DND-41 (cell line): ENCODE measurements around the gene ARPIN.

Source experiments
- ATAC-seq: fragments of 200-7000 bp; cut with Tn5 transposase; 3 replicates; pipeline ENCODE4 v1.9.1; 2021; ENCODE audit warnings: low read depth; ENCODE audit not compliant: insufficient read depth
- DNase-seq: peaks from one replicate; pipeline ENCODE4 v3.0.0-alpha.2; 2020
- H2AFZ ChIP-seq: 2 replicates; pipeline ENCODE4 v1.6.0; 2012; ENCODE audit warnings: low read depth, low read length
- H3K27ac ChIP-seq: 2 replicates; pipeline ENCODE4 v1.5.1; 2012; ENCODE audit warnings: low read length, inconsistent platforms
- H3K27me3 ChIP-seq: fragments of 200-600 bp; sonication (generic); 2 replicates; pipeline ENCODE4 v1.6.0; 2012; ENCODE audit warnings: low read length, mild to moderate bottlenecking, inconsistent platforms; ENCODE audit not compliant: insufficient read depth, poor library complexity
- H3K36me3 ChIP-seq: 2 replicates; pipeline ENCODE4 v1.5.1; 2012; ENCODE audit warnings: low read length, inconsistent platforms; ENCODE audit not compliant: insufficient read depth
- H3K4me1 ChIP-seq: 2 replicates; pipeline ENCODE4 v1.5.1; 2012; ENCODE audit warnings: mild to moderate bottlenecking, low read length; ENCODE audit not compliant: insufficient read depth
- H3K4me2 ChIP-seq: 2 replicates; pipeline ENCODE4 v1.6.0; 2012; ENCODE audit warnings: mild to moderate bottlenecking, moderate library complexity, low read length, inconsistent platforms; ENCODE audit not compliant: insufficient read depth
- H3K4me3 ChIP-seq, 2 experiments: fragments of 200-600 bp in 1 of 2; shearing (Covaris generic) in 1 of 2; 2 replicates each; pipeline ENCODE4 v1.5.1; 2012 to 2016; ENCODE audit warnings: inconsistent platforms in 2 of 2, low read length in 2 of 2, mild to moderate bottlenecking in 2 of 2, low read depth in 1 of 2, moderate library complexity in 1 of 2
- H3K79me2 ChIP-seq: 2 replicates; pipeline ENCODE4 v1.6.0; 2012; ENCODE audit warnings: low read length, inconsistent platforms; ENCODE audit not compliant: insufficient read depth
- H3K9ac ChIP-seq: 2 replicates; pipeline ENCODE4 v1.6.0; 2012; ENCODE audit warnings: low read depth, mild to moderate bottlenecking, inconsistent platforms, low read length, moderate library complexity
- H3K9me3 ChIP-seq: 2 replicates; pipeline ENCODE4 v1.5.1; 2012; ENCODE audit warnings: low read length, moderate library complexity, mild to moderate bottlenecking, inconsistent platforms; ENCODE audit not compliant: insufficient read depth, severe bottlenecking
- H4K20me1 ChIP-seq: 2 replicates; pipeline ENCODE4 v1.6.0; 2012; ENCODE audit warnings: low read length; ENCODE audit not compliant: insufficient read depth
- EZH2 ChIP-seq: IDR thresholded peaks from 3 replicates; pipeline ENCODE4 v1.6.1; 2012; ENCODE audit warnings: borderline replicate concordance, low read depth, mild to moderate bottlenecking, moderate library complexity, low read length, inconsistent platforms; ENCODE audit not compliant: severe bottlenecking
- TF ChIP-seq, protein P1 (sequence below): IDR thresholded peaks from 2 replicates; pipeline ENCODE4 v1.5.1; 2012; ENCODE audit warnings: borderline replicate concordance, low read length, moderate library complexity, mild to moderate bottlenecking; ENCODE audit not compliant: poor library complexity, severe bottlenecking; ENCODE audit errors: extremely low read depth

ARPIN gene

DNA sequence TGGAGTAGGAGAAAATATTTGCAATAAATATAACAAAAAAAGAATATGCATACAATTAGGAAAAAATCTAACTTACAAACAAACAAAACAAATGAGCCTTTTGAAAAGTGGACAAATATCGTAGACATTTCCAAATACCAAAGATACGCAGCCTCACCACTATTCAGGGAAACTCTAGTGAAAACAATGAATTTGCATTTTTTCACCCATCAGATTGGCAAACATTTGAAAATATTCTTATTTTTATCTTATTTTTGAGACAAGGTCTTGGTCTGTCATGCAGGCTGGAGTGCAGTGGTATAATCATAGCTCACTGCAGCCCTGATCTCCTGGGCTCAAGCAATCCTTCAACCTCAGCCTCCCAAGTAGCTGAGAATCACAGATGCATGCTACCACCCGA lies 34.4 kb downstream of the ARPIN start:
- H3K27ac ChIP-seq: no peak overlapping the region
- H2AFZ ChIP-seq: no peak overlapping the region
- no peaks in the 10 kb centered on the region for H4K20me1 ChIP-seq
- no peak overlapping the region for H3K4me2 ChIP-seq
- TF ChIP-seq EZH2: no peak
- TF ChIP-seq, protein P1, sequence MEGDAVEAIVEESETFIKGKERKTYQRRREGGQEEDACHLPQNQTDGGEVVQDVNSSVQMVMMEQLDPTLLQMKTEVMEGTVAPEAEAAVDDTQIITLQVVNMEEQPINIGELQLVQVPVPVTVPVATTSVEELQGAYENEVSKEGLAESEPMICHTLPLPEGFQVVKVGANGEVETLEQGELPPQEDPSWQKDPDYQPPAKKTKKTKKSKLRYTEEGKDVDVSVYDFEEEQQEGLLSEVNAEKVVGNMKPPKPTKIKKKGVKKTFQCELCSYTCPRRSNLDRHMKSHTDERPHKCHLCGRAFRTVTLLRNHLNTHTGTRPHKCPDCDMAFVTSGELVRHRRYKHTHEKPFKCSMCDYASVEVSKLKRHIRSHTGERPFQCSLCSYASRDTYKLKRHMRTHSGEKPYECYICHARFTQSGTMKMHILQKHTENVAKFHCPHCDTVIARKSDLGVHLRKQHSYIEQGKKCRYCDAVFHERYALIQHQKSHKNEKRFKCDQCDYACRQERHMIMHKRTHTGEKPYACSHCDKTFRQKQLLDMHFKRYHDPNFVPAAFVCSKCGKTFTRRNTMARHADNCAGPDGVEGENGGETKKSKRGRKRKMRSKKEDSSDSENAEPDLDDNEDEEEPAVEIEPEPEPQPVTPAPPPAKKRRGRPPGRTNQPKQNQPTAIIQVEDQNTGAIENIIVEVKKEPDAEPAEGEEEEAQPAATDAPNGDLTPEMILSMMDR: no peak
- H3K27me3 ChIP-seq: no peaks in the 10 kb centered on the region
- peaks cover 10% of the 10 kb centered on the region; the same call in 1 of the 2 replicates for H3K4me1 ChIP-seq
- no peaks in the 10 kb centered on the region for H3K79me2 ChIP-seq
- H3K9ac ChIP-seq: no peak overlapping the region
- ATAC-seq: no peak
- H3K9me3 ChIP-seq: no peaks in the 10 kb centered on the region
- H3K4me3 ChIP-seq: no peak overlapping the region
- DNase-seq: no peak
- H3K36me3 ChIP-seq: peaks cover 24% of the 10 kb centered on the region; the same call in 1 of the 2 replicates

DNA sequence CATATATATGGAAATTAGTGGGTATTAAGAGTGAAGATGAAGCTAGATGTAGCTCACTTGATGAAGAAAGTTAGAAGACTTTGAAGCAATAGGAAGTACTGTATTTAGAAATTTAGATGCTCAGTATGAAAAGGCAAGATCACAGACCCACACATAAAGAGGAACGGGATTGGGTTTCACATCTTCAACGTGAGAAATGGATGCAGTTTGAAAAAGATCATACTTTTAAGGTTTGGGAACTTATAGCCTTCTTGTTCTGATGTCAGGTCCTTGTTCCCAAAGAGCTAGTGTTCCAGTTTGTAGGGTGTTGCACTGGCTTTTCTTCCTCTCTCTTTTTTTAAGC lies 35.7 kb downstream of the ARPIN start:
- no peaks in the 10 kb centered on the region for H3K79me2 ChIP-seq
- H3K4me2 ChIP-seq: no peak overlapping the region
- no peak overlapping the region for H2AFZ ChIP-seq
- H3K4me1 ChIP-seq: peaks cover 10% of the 10 kb centered on the region; the same call in 1 of the 2 replicates
- TF ChIP-seq, protein P1: no peak
- TF ChIP-seq EZH2: no peak
- peaks cover 29% of the 10 kb centered on the region for H3K36me3 ChIP-seq
- ATAC-seq (no peak), DNase-seq (no peak)
- no peaks in the 10 kb centered on the region for H3K9me3 ChIP-seq
- no peak overlapping the region for H3K4me3 ChIP-seq
- no peaks in the 10 kb centered on the region for H4K20me1 ChIP-seq
- H3K9ac ChIP-seq: no peak overlapping the region
- H3K27ac ChIP-seq: no peak overlapping the region
- no peaks in the 10 kb centered on the region for H3K27me3 ChIP-seq

DNA sequence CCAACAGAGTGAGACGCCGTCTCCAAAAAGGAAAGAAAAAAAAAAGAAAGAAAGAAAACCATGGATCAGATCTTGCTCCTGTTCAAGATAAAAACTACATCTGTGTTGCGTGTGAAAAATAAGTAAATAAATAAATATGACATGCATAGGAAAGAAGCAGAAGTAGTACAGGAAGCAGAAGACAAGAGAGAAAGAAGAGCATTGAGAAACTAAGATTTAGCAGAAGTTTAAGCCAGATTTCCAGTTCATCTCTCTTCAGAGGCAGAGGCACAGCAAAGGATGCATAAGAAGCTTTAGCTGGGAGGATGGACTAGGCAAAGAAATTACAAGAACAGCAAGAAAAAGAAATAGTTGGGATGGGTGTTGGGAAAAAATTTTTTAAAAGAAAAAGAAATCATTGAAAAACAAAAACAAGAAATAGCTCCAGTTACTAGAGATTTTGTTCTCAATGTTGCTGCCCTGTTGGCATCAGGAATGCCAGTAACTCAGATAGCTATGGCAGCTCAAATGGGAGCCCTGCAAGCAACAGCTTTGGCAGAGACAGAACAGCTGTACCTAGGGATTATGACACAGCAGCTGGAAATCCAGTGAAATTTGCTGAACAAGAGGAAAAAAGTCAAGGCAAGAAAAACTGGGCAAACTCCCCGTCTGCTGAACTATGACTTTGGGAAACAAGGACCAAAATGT lies 36.2 kb downstream of the ARPIN start:
- no peak overlapping the region for H3K4me2 ChIP-seq
- peaks cover 32% of the 10 kb centered on the region for H3K36me3 ChIP-seq
- H2AFZ ChIP-seq: no peak overlapping the region
- no peaks in the 10 kb centered on the region for H4K20me1 ChIP-seq
- no peak overlapping the region for H3K9ac ChIP-seq
- TF ChIP-seq, protein P1: no peak
- TF ChIP-seq EZH2: no peak
- H3K4me3 ChIP-seq: no peak overlapping the region
- H3K9me3 ChIP-seq: no peaks in the 10 kb centered on the region
- H3K4me1 ChIP-seq: peaks cover 10% of the 10 kb centered on the region; the same call in 1 of the 2 replicates
- no peak for DNase-seq
- no peaks in the 10 kb centered on the region for H3K79me2 ChIP-seq
- H3K27me3 ChIP-seq: no peaks in the 10 kb centered on the region
- H3K27ac ChIP-seq: no peak overlapping the region
- ATAC-seq: no peak

DNA sequence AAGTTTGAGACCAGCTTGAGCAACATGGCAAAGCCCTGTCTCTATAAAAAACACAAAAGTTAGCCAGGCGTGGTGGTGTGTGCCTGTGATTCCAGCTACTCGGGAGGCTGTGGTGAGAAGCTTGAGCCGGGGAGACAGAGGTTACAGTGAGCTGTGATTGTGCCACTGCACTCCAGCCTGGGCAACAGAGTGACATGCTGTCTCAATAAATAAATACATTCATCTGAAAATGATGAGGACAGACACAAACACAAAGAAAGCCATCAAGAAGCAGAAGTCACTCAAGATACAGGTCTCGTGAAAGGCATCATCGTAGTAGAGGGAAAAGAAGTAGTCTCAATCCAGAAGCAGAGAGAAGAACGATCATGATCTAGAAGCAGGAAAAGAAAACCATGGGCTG lies 37.0 kb downstream of the ARPIN start:
- Histone ChIP-seq H3K9ac (no peak overlapping the region), H3K4me3 (no peak overlapping the region), H3K4me1 (peaks cover 10% of the 10 kb centered on the region; the same call in 1 of the 2 replicates), H2AFZ (no peak overlapping the region), H3K27me3 (no peaks in the 10 kb centered on the region), H3K9me3 (no peaks in the 10 kb centered on the region), H4K20me1 (no peaks in the 10 kb centered on the region), H3K27ac (no peak overlapping the region), H3K79me2 (no peaks in the 10 kb centered on the region), H3K36me3 (peaks cover 39% of the 10 kb centered on the region), H3K4me2 (no peak overlapping the region)
- ATAC-seq (no peak), DNase-seq (no peak)
- no peak for TF ChIP-seq EZH2
- TF ChIP-seq, protein P1: no peak
